ENCODE results near the gene SIPA1L2.

SIPA1L2 gene

DNA sequence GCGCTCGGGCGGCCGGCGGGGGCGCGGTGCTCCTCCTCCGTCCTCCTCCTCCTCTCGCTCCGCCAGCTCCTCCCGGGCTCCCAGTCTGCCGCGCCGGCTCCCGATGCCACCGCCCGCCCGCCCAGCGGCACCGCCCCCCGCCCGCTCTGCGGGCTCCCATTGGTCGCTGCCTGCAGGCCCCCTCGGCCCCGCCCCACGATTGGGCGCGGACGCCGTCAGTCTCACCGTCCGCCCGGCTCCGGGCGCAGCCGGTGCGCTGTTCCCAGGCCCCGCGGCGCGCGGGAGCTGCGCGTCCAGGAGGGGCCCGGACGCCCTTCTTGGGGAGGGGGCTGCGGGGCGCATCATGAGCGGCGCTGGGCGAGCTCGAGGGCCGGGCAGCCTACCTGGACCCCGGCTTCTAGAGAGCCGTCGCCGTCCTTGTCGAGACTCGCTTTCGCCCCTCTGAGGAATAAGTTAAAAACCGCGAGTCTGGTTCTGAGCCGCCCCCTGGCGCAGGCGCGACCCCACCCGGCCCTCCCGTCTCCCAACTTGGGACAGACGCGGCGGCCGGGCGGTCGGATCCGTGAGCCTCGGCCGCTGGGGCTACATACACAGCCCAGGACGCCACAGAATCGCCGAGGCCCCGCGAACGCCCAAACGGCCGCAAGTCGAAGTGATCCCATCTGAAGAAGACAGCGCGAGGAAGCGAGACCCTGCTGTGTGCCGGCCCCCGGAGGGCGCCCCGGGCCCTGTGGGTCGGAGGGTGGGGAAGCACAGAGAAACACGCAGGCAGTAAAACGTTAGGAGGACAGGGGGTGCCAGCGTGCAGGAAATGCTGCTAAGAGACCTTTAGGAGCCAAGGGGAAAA, at the start of gene SIPA1L2:
Gene SIPA1L2 (minus strand): TSS at position 87 of the 847 bp plus-strand sequence. CDS start 114,794 bp downstream, outside the sequence.
- DNase-seq = peak; percentile 95

DNA sequence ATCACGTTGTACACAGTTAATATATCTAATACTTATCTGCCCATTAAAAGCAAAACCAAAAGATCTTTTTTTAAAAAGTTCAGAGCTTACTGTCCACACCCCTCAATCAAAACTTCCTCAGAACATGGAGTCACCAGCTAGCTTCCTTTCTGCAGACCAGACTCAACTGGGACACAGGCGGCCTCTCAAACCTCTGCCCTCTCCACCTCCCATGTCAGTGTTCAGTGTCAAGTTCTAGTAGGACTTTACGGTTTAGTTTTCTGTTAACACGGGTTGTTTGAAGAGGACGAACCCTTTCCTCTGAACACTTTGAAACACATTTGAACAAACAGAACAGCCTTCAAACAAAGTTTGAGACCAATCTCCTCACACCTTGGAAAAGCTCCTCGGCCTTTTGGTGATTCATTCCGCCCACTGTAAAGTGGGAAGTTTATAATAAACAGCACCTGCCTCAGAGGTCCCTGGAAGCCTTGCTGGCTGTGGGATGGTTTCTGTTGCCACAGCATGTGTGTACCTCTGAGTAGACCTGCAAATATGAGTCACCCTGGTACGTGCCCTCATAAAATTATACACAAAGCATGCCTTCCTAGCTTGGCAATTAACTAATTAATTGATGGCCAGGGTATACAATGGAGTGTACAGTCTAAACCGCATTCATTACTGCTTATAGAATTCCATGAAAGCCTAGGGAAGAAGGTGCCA, 48.4 kb upstream of the SIPA1L2 start:
- no peak for DNase-seq

GRCh38 chr1:232676307-232676706, 46.4 kb upstream of the SIPA1L2 start:
- DNase-seq = no peak

- no peak for DNase-seq
Observed at GRCh38 chr1:232675898-232676297, 46.0 kb upstream of the SIPA1L2 start.

DNA sequence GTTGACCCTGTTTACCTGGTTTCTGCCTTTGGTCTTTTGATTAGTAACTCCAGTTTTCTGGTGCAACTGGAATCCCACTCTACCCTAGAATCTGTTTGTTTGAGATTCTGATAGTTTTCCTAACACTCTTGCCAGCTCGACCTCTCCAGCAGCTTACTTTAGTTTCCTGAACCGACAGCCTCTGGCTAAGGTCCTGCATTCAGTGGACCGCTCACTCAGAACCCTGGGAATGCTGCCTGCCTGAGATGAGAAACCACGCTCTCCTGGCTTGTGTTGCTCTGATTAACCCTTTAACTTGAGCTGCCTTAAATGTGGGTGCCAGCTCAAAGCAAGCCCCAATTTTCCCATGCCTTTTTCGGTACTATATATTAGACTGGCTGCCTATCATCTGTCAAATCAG, 45.3 kb upstream of the SIPA1L2 start:
- DNase-seq = peak; percentile 33

DNA sequence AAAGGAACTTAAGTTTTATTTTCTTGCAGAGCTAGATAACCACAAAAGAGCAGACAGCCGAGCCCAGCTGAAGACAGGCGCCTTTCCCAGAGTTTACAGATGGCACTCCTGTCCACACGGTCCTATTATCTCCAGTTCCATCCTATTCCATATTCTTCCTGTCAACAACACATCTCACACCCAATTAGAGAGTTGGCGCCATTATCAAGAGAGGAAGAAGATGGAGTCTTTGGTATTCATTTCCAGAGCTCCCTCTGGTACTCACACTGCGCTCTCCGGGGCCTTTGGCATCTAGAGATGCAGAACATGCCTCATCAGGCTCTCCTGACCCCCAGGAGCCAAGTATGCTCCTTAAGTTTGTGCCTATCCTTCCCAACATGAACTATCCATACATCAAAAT, 43.3 kb upstream of the SIPA1L2 start:
- no peak for DNase-seq

DNA sequence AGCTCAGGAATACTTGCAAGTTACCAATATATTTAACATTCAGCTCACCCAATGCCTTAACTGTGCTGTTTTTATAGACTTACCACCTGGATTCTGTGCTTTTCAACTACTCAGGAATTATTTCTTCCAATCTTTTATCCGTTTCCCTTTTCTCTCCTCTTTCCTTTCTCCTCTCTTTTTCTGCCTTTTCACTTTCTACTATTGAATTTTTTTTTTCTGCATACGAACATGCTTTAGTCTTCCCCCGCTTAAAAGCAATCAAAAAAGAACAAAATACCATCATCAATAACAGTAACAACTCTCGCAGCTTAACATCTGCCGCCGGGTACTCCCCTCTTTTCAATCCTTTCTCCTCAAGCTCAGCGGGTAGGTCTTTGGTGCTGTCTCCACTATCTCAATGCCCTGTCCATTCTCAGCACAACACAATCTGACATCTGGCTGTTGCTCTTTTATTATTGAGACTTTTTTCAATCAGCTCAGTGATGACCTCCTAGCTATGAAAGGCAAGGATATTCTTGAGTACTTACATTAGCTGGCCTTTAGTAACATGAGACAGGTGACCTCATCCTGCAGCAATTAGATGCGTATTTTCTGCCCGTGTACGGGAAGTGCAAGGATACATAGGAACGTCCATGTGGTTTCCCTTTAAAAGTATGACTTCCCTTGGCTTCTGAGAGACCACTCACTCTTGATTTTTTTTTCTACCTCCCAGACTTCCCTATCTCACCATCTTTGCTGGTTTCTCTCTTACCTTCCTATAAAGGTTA, 40.2 kb upstream of the SIPA1L2 start:
- no peak for DNase-seq

DNA sequence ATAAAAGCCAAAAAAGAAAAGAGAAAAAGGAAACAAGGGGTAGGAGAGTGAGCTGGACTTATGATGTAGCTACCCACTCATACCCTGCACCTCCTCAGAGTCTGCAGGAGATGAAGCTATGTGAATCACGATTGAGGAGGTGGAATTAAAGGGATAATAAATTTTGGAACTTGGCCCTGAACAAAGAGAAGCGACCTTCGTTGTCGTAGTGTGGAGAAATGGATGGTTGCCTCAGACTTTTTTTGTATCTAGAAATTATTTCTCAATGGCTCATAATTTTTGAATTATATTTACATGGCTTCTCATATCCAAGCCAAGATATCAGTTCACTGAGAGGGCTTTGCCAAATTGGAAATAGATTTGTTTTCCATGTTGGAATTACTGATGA, 37.8 kb upstream of the SIPA1L2 start:
- DNase-seq = no peak

DNA sequence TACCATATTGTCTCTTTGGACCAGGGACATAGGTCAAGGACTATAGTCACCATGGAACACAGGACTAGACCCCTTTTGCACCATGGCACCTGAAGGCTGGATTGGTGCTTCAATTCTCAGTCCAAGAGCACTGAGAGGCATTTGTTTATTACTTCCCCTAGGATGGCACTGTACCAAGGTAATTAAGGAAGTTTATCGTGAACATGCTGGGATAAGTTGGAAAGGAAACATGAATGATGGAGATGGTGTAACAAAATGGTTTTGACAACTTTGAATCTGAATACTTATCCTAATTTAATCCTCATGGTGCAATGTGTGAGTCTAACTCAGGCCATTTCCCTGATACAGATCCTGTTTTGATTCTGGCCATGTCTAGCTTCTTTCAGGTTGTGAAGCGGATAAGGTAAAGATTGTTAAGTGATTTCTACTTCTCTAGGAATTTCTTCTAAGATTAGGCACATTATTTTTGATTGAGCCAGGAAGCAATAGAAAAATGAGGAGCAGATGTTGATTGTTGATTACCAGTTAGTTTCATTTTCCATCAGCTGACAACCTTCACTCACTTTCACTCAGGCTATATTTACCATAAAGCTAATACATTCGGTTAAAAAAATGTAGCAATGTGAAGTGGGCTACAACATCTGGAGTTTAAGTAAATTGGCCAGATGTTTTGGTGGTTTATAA, 37.3 kb upstream of the SIPA1L2 start:
- no peak for DNase-seq

DNA sequence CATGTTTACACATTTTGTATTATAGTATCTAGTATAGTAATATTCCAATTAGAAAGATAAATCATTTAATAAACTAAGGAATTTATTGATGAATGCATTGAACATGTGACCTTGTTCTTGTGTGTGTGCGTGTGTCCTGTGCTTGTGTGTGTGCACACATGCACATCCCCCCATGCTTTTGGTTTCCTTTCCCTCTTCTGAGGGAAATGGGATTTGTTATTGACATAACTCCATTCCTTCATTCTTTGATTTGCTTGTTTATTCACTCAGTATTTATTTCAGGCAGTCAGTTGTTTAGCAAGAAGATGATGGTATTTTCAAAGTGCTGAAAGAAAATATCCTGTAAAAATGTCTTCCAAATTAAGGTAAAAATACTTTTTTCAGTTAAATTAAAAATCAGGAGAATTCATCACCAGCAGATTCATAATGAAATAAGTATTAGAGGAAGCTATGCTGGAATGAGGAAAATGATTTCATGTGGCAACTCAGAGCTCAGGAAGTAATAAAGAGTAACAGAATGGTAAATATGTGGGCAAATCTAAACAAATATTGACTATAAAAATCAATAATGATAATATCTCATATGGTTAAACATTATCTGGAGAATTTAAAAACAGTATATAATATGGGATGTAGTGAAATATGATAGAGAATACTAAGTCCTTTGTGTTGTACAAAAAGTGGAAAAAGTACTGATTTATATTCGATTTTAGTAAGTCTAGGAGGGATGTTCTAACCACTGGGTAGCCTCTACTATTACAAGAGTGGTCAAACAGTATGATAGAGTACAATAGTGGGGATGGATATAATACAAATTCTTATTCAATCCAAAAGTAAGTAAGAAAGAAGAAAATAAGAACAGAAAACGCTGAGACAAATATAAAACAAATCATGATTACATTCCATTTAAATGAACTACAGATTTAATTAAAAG, 35.2 kb upstream of the SIPA1L2 start:
- no peak for DNase-seq

GRCh38 chr1:232662910-232663309, 33.0 kb upstream of the SIPA1L2 start:
- DNase-seq = no peak

DNA sequence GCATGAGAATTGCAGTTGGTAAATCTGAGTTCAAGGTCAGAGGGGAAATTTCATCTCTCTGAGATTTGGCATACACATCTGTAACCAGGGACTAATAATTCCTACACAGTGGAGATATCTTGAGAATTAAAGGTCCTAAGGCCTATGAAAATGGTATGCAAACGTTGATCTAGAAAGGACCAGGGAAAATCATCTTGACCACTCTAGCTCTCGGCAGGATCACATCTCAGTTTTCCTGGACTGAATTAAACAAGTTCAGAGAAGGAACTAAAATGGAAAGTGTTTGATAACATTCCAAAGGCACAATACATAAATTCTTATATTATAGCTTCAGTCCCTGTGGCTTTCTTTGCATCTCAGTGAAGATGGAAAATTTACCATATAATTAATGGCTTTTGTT, 28.5 kb upstream of the SIPA1L2 start:
- no peak for DNase-seq

GRCh38 chr1:232657426-232658005, 27.6 kb upstream of the SIPA1L2 start:
- DNase-seq = no peak

GRCh38 chr1:232655746-232656085, 25.8 kb upstream of the SIPA1L2 start:
- DNase-seq = no peak

GRCh38 chr1:232655028-232655745, 25.3 kb upstream of the SIPA1L2 start:
- DNase-seq = no peak

- DNase-seq = no peak
Observed at GRCh38 chr1:232653789-232654188, 23.9 kb upstream of the SIPA1L2 start.

DNA sequence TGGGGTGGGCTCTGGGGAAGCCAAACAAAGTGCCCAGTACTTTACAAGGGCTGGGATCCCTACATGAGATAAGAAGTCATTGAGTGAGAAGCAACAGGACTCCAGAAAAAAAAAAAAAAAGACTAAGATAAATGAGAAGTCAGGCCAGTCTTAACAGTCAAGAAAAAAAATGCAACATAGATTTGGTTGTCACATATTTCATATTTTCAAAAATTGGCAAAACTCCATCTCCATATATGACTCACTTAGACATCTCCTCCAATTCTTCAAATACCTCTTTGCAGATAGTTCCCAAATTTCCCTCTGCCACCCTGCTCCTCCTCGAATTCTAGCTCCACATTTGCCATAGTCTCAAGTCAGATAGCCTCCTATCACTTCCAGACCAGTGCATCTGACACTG, 20.9 kb upstream of the SIPA1L2 start:
- DNase-seq = no peak

GRCh38 chr1:232650418-232650817, 20.5 kb upstream of the SIPA1L2 start:
- DNase-seq = no peak

DNA sequence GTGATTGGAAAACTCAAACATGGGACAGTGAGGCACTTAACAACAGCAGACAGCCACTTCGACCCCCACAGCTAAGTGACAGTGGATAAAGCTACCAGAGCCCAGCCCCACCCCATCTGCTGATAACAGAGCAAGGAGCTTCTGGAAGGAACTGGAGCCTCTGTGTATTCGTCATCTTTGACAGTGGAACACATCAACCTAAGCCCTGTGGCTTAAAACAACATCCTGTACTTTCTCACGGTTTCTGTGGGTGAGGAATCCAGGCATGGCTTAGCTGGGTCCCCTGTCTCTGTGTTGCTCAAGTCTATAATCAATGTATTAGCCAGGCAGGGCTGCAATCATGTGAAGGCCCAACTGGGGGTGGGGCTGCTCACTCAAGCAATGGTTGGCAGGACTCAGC, 18.4 kb upstream of the SIPA1L2 start:
- no peak for DNase-seq

GRCh38 chr1:232644209-232644608, 14.3 kb upstream of the SIPA1L2 start:
- DNase-seq = no peak

DNA sequence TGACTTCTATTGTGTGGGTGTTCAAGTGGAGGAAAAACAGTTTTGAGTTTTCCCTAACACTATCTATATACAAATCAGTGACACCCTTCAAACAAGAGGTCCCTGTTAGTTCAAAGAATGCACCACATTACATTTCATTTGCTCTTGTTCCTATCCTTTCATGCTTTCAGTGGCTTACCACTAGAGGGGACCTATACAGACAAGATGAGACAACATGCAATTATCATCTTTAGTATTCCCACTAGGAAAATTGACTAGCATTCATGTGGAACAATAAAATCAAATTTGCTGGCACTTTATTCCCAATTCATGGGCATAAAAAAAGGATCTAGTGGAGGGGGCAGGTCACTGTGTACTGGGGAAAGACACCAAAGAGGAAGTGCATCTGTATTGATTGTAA, 13.3 kb upstream of the SIPA1L2 start:
- DNase-seq = no peak

Data from femur (tissue), 1 donor.